ENCODE measurements around the gene VIPR1. TPM values are rescaled to one million over a fixed set of nuclear protein-coding genes. Genes with fewer than 3 reads are reported as not detected.

Gene VIPR1
- total RNA-seq, 1 experiment from 2014 or later, result 0.28 TPM

- H3K4me1 Mint-ChIP-seq (ENCODE audit: insufficient read depth, unreplicated experiment), result no peaks in the 10 kb centered on the region
- H3K27ac Mint-ChIP-seq (ENCODE audit: low read depth, unreplicated experiment), result no peak overlapping the region
- no peak for TF ChIP-seq CTCF (IDR thresholded peaks at IDR 0.05; ENCODE audit: unreplicated experiment)
- DNase-seq (ENCODE audit: unreplicated experiment), result peak; percentile 7
- H3K36me3 Mint-ChIP-seq (ENCODE audit: insufficient read depth, unreplicated experiment), result peaks cover 20% of the 10 kb centered on the region
- POLR2A ChIA-PET, result interaction anchor here (0.7 kb wide), 1 partner anchor 106 kb away, joined by 3 read pairs; no protein-coding TSS in a partner anchor
- H3K4me3 Mint-ChIP-seq (ENCODE audit: unreplicated experiment), result no peak overlapping the region
- H3K9me3 Mint-ChIP-seq (ENCODE audit: unreplicated experiment), result no peaks in the 10 kb centered on the region
- intact Hi-C loops (cut with micrococcal nuclease), result loop anchor here (5.0 kb wide), 1 partner anchor 338 kb away; no protein-coding TSS in a partner anchor
- no TSS peak for BruUV-seq (replicated peaks)
- H3K27me3 Mint-ChIP-seq (ENCODE audit: insufficient read depth, unreplicated experiment), result no peaks in the 10 kb centered on the region
- CTCF ChIA-PET, result interaction anchor here (0.6 to 6.2 kb wide), 11 partner anchors 8 to 867 kb away, joined by 3 to 51 read pairs (median 4); no protein-coding TSS in a partner anchor
Observed at GRCh38 chr3:42544492-42545283, 42.2 kb downstream of the VIPR1 start.

- H3K4me3 Mint-ChIP-seq (ENCODE audit: unreplicated experiment), result no peak overlapping the region
- H3K9me3 Mint-ChIP-seq (ENCODE audit: unreplicated experiment), result no peaks in the 10 kb centered on the region
- TF ChIP-seq CTCF (IDR thresholded peaks at IDR 0.05; ENCODE audit: unreplicated experiment), result no peak
- no peaks in the 10 kb centered on the region for H3K27me3 Mint-ChIP-seq (ENCODE audit: insufficient read depth, unreplicated experiment)
- peaks cover 27% of the 10 kb centered on the region for H3K36me3 Mint-ChIP-seq (ENCODE audit: insufficient read depth, unreplicated experiment)
- DNase-seq (ENCODE audit: unreplicated experiment), result no peak
- intact Hi-C loops (cut with micrococcal nuclease), result loop anchor here (5.0 kb wide), 1 partner anchor 337 kb away; no protein-coding TSS in a partner anchor
- ChIA-PET CTCF (interaction anchor here (0.6 to 6.2 kb wide), 12 partner anchors 9 to 316 kb away, joined by 3 to 51 read pairs (median 4); no protein-coding TSS in a partner anchor), POLR2A (no interaction called here)
- no TSS peak for BruUV-seq (replicated peaks)
- H3K4me1 Mint-ChIP-seq (ENCODE audit: insufficient read depth, unreplicated experiment), result no peaks in the 10 kb centered on the region
- no peak overlapping the region for H3K27ac Mint-ChIP-seq (ENCODE audit: low read depth, unreplicated experiment)
Observed at GRCh38 chr3:42545284-42545900, 42.9 kb downstream of the VIPR1 start.

- Mint-ChIP-seq H3K4me3 (ENCODE audit: unreplicated experiment) (no peak overlapping the region), H3K27ac (ENCODE audit: low read depth, unreplicated experiment) (no peak overlapping the region), H3K4me1 (ENCODE audit: insufficient read depth, unreplicated experiment) (no peaks in the 10 kb centered on the region), H3K9me3 (ENCODE audit: unreplicated experiment) (no peaks in the 10 kb centered on the region), H3K27me3 (ENCODE audit: insufficient read depth, unreplicated experiment) (no peaks in the 10 kb centered on the region), H3K36me3 (ENCODE audit: insufficient read depth, unreplicated experiment) (peaks cover 37% of the 10 kb centered on the region)
- intact Hi-C loops (cut with micrococcal nuclease), result loop anchor here (1.0 to 5.0 kb wide), 4 partner anchors 46 to 336 kb away; no protein-coding TSS in a partner anchor
- CTCF ChIA-PET, result interaction anchor here (0.6 to 6.2 kb wide), 41 partner anchors 9 to 1743 kb away, joined by 3 to 51 read pairs (median 4); partner anchors contain the start of gene VIPR1
- no peak for DNase-seq (ENCODE audit: unreplicated experiment)
- TF ChIP-seq CTCF (IDR thresholded peaks at IDR 0.05; ENCODE audit: unreplicated experiment), result no peak
- POLR2A ChIA-PET, result interaction anchor here (0.7 to 1.5 kb wide), 3 partner anchors 44 to 180 kb away, joined by 3 read pairs; partner anchors contain the start of gene VIPR1
- BruUV-seq (replicated peaks), result no TSS peak
Observed at GRCh38 chr3:42546691-42547213, 44.3 kb downstream of the VIPR1 start.

Data from MCF 10A (cell line).